WTC11 (cell line): ENCODE data around the gene MPIG6B.

ENCODE experiments used
- CBFB ChIP-seq: sonication (generic); formaldehyde crosslinking; IDR thresholded peaks from 2 replicates; pipeline ENCODE4 v1.8.1; 2022; ENCODE audit warnings: mild to moderate bottlenecking, low read depth, missing genetic modification reagents
- CREB1 ChIP-seq: sonication (generic); formaldehyde crosslinking; IDR thresholded peaks from 2 replicates; pipeline ENCODE4 v1.8.0; 2023; ENCODE audit warnings: mild to moderate bottlenecking, missing genetic modification reagents
- FOXJ3 ChIP-seq: sonication (generic); formaldehyde crosslinking; IDR thresholded peaks from 2 replicates; pipeline ENCODE4 v1.9.0; 2021; ENCODE audit warnings: missing genetic modification reagents, mild to moderate bottlenecking, borderline replicate concordance
- FOXK1 ChIP-seq: sonication (generic); formaldehyde crosslinking; IDR thresholded peaks from 2 replicates; pipeline ENCODE4 v1.8.0; 2022; ENCODE audit warnings: mild to moderate bottlenecking, moderate library complexity, missing genetic modification reagents
- SP1 ChIP-seq: sonication (generic); formaldehyde crosslinking; conservative IDR thresholded peaks from 2 replicates; pipeline ENCODE4 v1.8.1; 2022; ENCODE audit warnings: missing genetic modification reagents
- ZNF121 ChIP-seq: sonication (generic); formaldehyde crosslinking; IDR thresholded peaks from 2 replicates; pipeline ENCODE4 v1.8.0; 2023; ENCODE audit warnings: missing genetic modification reagents
- ZNF416 ChIP-seq: fragments of 250-450 bp; sonication (Bioruptor Pico); IDR thresholded peaks from 2 replicates; pipeline ENCODE4 v1.9.0; 2021; ENCODE audit warnings: mild to moderate bottlenecking, inconsistent platforms
- TF ChIP-seq, protein P1 (sequence below): fragments of 200-600 bp; IDR thresholded peaks from 2 replicates; pipeline ENCODE4 v1.8.0; 2022; ENCODE audit warnings: antibody characterized with exemption
- TF ChIP-seq, protein P2 (sequence below): sonication (generic); formaldehyde crosslinking; IDR thresholded peaks from 2 replicates; pipeline ENCODE4 v1.8.1; 2023; ENCODE audit warnings: mild to moderate bottlenecking, missing genetic modification reagents, moderate library complexity
- TF ChIP-seq, protein P3 (sequence below): sonication (generic); formaldehyde crosslinking; IDR thresholded peaks from 2 replicates; pipeline ENCODE4 v1.8.0; 2022; ENCODE audit warnings: mild to moderate bottlenecking, missing genetic modification reagents
- TF ChIP-seq, protein P4 (sequence below): sonication (generic); formaldehyde crosslinking; IDR thresholded peaks from 2 replicates; pipeline ENCODE4 v1.8.1; 2022; ENCODE audit warnings: low read depth, missing genetic modification reagents, borderline replicate concordance

DNA sequence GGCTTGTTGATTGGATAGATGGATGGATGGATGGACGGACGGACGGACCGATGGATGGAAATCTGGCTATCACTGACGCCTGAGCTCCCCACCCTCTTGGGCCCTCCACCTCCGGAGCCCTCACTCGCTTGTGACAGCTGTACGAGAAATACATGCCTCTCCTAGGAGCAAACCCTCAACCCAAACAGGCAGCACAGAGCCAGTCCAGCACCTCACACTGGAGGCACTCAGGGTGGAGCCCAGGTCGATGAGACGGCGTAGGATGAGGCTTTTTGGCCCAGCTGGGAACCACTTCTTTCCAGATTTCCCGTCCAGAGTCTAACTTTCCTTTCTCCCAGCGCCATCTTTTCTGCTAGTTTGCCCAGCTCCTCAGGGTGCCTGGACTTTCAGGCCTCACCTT lies 39.6 kb upstream of the MPIG6B start:
- TF ChIP-seq ZNF121 (CRISPR knock-in tag) (no peak), ZNF416 (CRISPR knock-in tag) (no peak), FOXK1 (CRISPR knock-in tag) (no peak), CBFB (CRISPR knock-in tag) (no peak), CREB1 (no peak), SP1 (no peak), FOXJ3 (CRISPR knock-in tag) (no peak)
- TF ChIP-seq, protein P1, sequence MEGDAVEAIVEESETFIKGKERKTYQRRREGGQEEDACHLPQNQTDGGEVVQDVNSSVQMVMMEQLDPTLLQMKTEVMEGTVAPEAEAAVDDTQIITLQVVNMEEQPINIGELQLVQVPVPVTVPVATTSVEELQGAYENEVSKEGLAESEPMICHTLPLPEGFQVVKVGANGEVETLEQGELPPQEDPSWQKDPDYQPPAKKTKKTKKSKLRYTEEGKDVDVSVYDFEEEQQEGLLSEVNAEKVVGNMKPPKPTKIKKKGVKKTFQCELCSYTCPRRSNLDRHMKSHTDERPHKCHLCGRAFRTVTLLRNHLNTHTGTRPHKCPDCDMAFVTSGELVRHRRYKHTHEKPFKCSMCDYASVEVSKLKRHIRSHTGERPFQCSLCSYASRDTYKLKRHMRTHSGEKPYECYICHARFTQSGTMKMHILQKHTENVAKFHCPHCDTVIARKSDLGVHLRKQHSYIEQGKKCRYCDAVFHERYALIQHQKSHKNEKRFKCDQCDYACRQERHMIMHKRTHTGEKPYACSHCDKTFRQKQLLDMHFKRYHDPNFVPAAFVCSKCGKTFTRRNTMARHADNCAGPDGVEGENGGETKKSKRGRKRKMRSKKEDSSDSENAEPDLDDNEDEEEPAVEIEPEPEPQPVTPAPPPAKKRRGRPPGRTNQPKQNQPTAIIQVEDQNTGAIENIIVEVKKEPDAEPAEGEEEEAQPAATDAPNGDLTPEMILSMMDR = no peak
- TF ChIP-seq, protein P2, sequence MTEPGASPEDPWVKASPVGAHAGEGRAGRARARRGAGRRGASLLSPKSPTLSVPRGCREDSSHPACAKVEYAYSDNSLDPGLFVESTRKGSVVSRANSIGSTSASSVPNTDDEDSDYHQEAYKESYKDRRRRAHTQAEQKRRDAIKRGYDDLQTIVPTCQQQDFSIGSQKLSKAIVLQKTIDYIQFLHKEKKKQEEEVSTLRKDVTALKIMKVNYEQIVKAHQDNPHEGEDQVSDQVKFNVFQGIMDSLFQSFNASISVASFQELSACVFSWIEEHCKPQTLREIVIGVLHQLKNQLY (CRISPR knock-in tag) = no peak
- TF ChIP-seq, protein P3, sequence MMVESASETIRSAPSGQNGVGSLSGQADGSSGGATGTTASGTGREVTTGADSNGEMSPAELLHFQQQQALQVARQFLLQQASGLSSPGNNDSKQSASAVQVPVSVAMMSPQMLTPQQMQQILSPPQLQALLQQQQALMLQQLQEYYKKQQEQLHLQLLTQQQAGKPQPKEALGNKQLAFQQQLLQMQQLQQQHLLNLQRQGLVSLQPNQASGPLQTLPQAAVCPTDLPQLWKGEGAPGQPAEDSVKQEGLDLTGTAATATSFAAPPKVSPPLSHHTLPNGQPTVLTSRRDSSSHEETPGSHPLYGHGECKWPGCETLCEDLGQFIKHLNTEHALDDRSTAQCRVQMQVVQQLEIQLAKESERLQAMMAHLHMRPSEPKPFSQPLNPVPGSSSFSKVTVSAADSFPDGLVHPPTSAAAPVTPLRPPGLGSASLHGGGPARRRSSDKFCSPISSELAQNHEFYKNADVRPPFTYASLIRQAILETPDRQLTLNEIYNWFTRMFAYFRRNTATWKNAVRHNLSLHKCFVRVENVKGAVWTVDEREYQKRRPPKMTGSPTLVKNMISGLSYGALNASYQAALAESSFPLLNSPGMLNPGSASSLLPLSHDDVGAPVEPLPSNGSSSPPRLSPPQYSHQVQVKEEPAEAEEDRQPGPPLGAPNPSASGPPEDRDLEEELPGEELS (CRISPR knock-in tag) = no peak
- TF ChIP-seq, protein P4, sequence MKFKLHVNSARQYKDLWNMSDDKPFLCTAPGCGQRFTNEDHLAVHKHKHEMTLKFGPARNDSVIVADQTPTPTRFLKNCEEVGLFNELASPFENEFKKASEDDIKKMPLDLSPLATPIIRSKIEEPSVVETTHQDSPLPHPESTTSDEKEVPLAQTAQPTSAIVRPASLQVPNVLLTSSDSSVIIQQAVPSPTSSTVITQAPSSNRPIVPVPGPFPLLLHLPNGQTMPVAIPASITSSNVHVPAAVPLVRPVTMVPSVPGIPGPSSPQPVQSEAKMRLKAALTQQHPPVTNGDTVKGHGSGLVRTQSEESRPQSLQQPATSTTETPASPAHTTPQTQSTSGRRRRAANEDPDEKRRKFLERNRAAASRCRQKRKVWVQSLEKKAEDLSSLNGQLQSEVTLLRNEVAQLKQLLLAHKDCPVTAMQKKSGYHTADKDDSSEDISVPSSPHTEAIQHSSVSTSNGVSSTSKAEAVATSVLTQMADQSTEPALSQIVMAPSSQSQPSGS (CRISPR knock-in tag) = no peak
